Activated T-cell treated with anti-CD3 and anti-CD28 coated beads, Interleukin-2, amount 50 U/mL, for 4 hours (primary cell): ENCODE measurements around the gene KISS1. TPM values are rescaled to one million over a fixed set of nuclear protein-coding genes. Genes with fewer than 3 reads are reported as not detected.
"Not testable (repeated sequence)": the region's sequence is repeated elsewhere in the genome, so short reads cannot be mapped to it uniquely, and the experiment has no call there.

Source experiments
- ATAC-seq, 2 donors: fragments of 200-7000 bp; cut with Tn5 transposase; one replicate each; pipeline ENCODE4 v1.10.0; 2021
- DNase-seq: peaks from one replicate; pipeline ENCODE4 v3.0.0-alpha.2; 2020
- H3K27me3 Mint-ChIP-seq: one replicate; pipeline ENCODE4 v1.8.0; 2021; ENCODE audit warnings: low read depth, mixed read lengths
- H3K36me3 Mint-ChIP-seq: one replicate; pipeline ENCODE4 v1.8.0; 2022; ENCODE audit warnings: mixed read lengths; ENCODE audit not compliant: insufficient read depth
- H3K4me1 Mint-ChIP-seq: one replicate; pipeline ENCODE4 v1.8.0; 2021; ENCODE audit warnings: low read depth, mixed read lengths
- H3K4me3 Mint-ChIP-seq: one replicate; pipeline ENCODE4 v1.8.0; 2021; ENCODE audit warnings: mild to moderate bottlenecking, moderate library complexity, mixed read lengths
- H3K9me3 Mint-ChIP-seq: one replicate; pipeline ENCODE4 v1.8.0; 2021; ENCODE audit warnings: mixed read lengths
- total RNA-seq, 3 donors: library from RNA; stranded (reverse); gene quantifications; one replicate each; pipeline ENCODE4 v1.2.1, GENCODE V29; 2021

Gene KISS1, protein sequence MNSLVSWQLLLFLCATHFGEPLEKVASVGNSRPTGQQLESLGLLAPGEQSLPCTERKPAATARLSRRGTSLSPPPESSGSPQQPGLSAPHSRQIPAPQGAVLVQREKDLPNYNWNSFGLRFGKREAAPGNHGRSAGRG
- total RNA-seq, result not detected

DNA sequence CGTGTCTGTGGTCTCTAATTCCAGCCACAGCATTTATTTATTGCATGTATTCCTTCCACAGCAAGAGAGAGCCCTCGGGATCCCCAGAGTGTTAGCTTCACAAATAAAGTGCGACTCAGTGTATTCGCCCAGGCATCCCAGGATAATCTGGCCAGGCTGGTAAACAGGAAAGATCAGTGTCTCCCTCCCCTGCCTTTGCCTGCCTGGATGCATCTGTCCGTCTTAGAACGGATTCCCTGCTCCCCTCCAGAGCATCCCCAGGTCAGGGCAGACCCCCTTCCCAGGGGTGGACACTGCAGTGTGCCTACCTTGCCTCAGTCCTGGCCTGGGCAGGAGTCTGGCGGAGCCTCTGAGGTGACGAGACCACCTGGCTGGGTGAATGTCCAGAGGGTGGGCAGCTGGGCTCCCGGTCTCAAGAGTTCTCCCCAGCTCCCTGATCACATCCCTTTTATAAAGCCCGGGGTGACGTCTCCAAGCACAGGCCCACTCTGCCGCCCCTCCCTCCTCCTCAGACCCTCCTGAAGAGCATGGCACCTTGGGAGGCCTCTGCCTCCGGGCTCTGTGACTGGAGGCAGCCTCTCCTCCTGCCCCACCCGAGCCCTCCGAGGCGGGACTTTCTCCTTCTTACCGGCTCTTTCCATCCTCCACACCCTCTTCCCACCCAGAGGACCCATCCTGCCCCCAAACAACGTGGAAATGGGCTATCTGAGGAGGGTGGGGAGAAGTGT, at the start of gene KISS1:
TSS of gene KISS1 (minus strand) at position 424 of the 728 bp plus-strand sequence. CDS start 3,615 bp downstream, outside the sequence.
- DNase-seq, result no peak
- H3K9me3 Mint-ChIP-seq, result no peaks in the 10 kb centered on the region
- peaks cover 18% of the 10 kb centered on the region for H3K27me3 Mint-ChIP-seq
- ATAC-seq, result no peak
- no peak within 1 kb of the TSS for H3K4me3 Mint-ChIP-seq
- H3K4me1 Mint-ChIP-seq, result peaks cover 3% of the 10 kb centered on the region
- H3K36me3 Mint-ChIP-seq, result no peaks in the 10 kb centered on the region

DNA sequence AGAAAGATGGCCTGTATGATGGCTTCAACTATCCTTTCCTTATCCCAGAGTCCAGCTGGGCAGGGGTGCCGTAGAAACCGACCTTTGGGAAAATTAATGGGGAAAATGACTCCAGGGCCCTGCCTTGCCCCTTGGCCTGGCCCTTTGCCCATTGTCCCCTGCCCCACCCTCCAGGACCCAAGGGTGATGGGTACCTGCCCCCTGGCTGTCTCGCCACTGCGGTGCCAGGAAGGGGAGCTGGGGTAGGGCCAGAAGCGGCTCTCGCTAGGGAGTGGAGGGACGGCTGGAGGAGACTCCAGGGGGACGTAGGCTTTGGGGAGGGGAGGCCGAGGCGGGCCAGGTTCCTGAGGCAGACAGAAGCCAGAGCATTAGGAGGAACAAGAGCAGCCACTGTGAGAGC, 46.6 kb upstream of the KISS1 start:
- ATAC-seq (no peak), DNase-seq (no peak)
- no peaks in the 10 kb centered on the region for H3K36me3 Mint-ChIP-seq
- H3K27me3 Mint-ChIP-seq, result peaks cover 4% of the 10 kb centered on the region
- no peaks in the 10 kb centered on the region for H3K9me3 Mint-ChIP-seq
- H3K4me1 Mint-ChIP-seq, result no peaks in the 10 kb centered on the region
- no peak overlapping the region for H3K4me3 Mint-ChIP-seq

DNA sequence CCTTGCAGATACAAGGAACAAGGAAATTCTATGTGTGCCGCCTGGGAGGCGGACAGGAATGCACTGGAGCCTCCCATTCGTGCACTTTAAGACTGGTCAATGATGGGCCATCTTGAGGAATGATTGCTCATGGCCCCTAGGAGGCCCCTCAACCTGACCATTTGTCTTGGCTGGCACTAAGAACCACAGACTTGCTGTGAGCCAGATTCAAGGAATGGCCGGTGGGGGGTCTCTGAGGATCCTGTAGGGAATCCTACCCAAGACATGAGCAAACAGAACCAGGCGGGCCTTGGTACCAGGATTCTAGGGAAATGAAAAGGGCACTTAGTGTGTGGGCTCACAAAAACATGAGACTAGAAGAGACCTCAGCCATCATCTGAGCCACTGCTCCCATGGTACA, 45.6 kb upstream of the KISS1 start:
- Mint-ChIP-seq H3K27me3 (peaks cover 4% of the 10 kb centered on the region), H3K4me3 (no peak overlapping the region), H3K36me3 (no peaks in the 10 kb centered on the region), H3K9me3 (no peaks in the 10 kb centered on the region), H3K4me1 (no peaks in the 10 kb centered on the region)
- no peak for DNase-seq
- no peak for ATAC-seq

DNA sequence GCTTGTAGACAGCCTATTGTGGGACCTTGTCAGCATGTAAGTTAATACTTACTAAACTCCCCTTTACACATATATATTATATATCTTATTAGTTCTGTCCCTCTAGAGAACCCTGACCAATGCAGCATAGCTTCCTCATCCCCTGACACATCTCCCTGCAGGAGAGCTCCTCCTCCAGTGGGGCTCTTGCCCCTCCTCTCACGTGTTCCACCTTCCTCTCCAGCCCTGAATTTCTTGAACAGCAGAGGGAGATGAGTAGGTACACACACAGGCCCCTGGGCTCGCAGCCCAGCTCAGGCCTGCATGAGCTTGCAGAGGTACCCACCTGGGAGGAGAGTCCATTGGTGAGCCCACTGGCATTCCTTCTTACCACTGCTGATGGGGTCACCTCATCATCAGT, 44.8 kb upstream of the KISS1 start:
- ATAC-seq, result no peak
- Mint-ChIP-seq H3K4me1 (no peaks in the 10 kb centered on the region), H3K9me3 (no peaks in the 10 kb centered on the region), H3K4me3 (no peak overlapping the region), H3K27me3 (peaks cover 4% of the 10 kb centered on the region), H3K36me3 (no peaks in the 10 kb centered on the region)
- no peak for DNase-seq

DNA sequence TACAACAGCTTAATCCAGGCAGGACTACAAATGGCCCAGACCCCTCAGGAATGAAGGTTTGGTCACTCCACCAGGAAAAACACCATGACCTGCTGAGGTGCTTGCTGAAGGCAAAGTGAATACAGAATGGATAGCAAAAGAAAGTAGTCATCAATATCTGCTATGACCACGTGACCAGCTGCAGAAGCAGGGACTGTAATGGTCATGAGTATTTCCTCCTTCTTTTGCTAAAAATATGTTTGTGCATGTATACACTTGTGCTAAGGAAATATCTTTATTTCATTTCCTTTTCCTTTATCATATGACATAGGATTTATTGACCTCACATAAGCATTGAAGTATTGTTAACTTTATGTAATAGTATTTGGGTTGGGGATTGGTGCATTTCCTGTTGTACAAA, 43.9 kb upstream of the KISS1 start:
- no peak for ATAC-seq
- Mint-ChIP-seq H3K4me1 (no peaks in the 10 kb centered on the region), H3K27me3 (peaks cover 4% of the 10 kb centered on the region), H3K4me3 (no peak overlapping the region), H3K36me3 (no peaks in the 10 kb centered on the region), H3K9me3 (no peaks in the 10 kb centered on the region)
- no peak for DNase-seq

DNA sequence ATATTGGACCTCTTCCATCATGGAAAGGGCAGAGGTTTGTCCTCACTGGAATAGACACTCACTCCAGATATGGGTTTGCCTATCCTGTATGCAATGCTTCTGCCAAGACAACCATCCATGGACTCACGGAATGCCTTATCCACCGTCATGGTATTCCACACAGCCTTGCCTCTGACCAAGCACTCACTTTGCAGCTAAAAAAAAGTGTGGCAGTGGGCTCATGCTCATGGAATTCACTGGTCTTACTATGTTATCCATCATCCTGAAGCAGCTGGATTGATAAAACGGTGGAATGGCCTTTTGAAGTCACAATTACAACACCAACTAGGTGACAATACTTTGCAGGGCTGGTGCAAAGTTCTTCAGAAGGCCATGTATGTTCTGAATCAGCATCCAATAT, 43.1 kb upstream of the KISS1 start:
- not testable (repeated sequence) for H3K27me3 Mint-ChIP-seq

DNA sequence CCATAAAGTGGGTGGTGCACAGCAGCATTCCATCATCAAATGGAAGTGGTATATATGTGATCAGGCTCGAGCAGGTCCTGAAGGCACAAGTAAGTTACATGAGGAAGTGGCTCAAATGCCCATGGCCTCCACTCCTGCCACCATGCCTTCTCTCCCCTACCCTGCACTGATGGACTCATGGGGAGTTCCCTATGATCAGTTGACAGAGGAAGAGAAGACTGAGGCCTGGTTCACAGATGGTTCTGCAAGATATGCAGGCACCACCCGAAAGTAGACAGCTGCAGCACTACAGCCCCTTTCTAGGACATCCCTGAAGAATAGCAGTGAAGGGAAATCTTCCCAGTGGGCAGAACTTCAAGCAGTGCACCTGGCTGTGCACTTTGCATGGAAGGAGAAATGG, 42.2 kb upstream of the KISS1 start:
- H3K4me3 Mint-ChIP-seq, H3K36me3 Mint-ChIP-seq, H3K4me1 Mint-ChIP-seq, H3K27me3 Mint-ChIP-seq, H3K9me3 Mint-ChIP-seq, ATAC-seq, DNase-seq: not testable (repeated sequence)

More for the DNA sequence above, 43.1 kb upstream of the KISS1 start:
- H3K36me3 Mint-ChIP-seq, ATAC-seq, H3K4me1 Mint-ChIP-seq, H3K9me3 Mint-ChIP-seq, H3K4me3 Mint-ChIP-seq, DNase-seq: not testable (repeated sequence)

DNA sequence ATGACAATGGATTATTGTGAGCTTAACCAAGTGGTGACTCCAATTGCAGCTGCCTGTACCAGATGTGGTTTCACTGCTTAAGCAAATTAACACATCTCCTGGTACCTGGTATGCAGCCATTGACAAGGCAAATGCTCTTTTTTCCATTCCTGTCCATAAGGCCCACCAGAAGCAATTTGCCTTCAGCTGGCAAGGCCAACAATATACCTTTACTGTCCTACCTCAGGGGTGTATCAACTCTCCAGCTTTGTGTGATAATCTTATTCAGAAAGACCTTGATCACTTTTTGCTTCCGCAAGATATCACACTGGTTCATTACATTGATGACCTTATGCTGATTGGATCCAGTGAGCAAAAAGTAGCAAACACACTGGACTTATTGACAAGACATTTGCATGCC, 41.2 kb upstream of the KISS1 start:
- H3K27me3 Mint-ChIP-seq, H3K36me3 Mint-ChIP-seq, H3K4me1 Mint-ChIP-seq, ATAC-seq, H3K4me3 Mint-ChIP-seq, DNase-seq, H3K9me3 Mint-ChIP-seq: not testable (repeated sequence)

DNA sequence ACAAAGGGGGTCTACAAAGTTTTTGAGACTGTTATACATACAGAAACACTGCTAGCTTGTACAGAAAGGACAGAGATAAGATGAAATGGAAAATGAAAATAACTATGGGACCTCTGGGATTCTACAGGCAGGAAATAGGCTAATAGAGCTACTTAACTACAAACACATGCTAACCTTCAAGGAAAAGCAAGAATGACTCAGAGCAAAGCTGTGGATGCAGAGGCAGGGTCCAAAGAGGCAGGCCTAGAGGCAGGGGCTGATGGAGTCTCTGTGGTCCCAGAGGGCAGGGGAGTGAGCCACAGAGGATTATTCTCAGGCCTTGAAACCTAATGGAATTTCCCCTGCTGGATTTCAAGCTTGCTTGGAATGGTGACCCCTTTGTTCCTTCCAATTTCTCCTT, 36.2 kb upstream of the KISS1 start:
- ATAC-seq (no peak), DNase-seq (no peak)
- H3K4me3 Mint-ChIP-seq, result no peak overlapping the region
- H3K9me3 Mint-ChIP-seq, result no peaks in the 10 kb centered on the region
- H3K36me3 Mint-ChIP-seq, result no peaks in the 10 kb centered on the region
- H3K27me3 Mint-ChIP-seq, result no peaks in the 10 kb centered on the region
- no peaks in the 10 kb centered on the region for H3K4me1 Mint-ChIP-seq

DNA sequence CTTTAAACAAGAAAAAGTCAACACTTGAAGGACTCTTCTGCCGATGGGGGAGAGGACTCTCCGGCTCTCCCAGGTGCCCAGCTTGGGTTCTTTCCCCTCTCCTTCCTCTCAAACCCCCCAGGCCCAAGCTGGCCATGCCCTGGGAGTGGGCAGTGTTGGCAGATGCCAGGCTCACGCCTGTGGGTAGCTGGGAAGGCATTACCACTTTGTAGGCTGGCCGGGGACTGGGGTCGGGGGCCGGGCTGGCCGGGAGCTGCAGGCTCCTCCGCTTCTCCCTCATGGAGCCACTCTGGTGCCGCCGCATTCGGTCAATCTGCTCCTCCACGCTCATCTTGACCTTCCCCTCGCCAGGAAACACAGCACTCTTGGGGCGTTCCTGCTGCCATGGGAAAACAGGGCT, 33.9 kb upstream of the KISS1 start:
- DNase-seq (no peak), ATAC-seq (no peak)
- H3K4me3 Mint-ChIP-seq, result no peak overlapping the region
- no peaks in the 10 kb centered on the region for H3K9me3 Mint-ChIP-seq
- no peaks in the 10 kb centered on the region for H3K4me1 Mint-ChIP-seq
- no peaks in the 10 kb centered on the region for H3K36me3 Mint-ChIP-seq
- H3K27me3 Mint-ChIP-seq, result no peaks in the 10 kb centered on the region

DNA sequence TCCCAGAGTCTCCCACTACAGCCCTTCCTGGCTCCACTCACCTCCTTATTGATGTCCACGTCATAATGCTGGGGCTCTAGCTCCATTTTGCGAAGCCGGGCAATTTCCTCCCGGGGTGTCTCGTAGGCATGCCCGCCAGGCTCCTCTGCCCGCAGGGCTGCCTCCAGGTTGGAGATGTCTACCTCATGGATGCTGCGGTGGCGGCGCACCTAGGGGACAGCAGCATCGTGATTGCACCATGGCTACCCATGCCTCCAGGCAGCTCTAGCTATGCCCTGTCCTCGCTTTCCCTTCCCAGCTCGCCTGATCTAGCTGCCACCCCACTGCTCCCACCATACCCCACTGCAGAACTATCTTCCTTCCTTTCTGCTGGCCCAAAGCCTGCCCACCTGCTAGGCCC, 32.6 kb upstream of the KISS1 start:
- H3K4me1 Mint-ChIP-seq, result no peaks in the 10 kb centered on the region
- DNase-seq, result no peak

DNA sequence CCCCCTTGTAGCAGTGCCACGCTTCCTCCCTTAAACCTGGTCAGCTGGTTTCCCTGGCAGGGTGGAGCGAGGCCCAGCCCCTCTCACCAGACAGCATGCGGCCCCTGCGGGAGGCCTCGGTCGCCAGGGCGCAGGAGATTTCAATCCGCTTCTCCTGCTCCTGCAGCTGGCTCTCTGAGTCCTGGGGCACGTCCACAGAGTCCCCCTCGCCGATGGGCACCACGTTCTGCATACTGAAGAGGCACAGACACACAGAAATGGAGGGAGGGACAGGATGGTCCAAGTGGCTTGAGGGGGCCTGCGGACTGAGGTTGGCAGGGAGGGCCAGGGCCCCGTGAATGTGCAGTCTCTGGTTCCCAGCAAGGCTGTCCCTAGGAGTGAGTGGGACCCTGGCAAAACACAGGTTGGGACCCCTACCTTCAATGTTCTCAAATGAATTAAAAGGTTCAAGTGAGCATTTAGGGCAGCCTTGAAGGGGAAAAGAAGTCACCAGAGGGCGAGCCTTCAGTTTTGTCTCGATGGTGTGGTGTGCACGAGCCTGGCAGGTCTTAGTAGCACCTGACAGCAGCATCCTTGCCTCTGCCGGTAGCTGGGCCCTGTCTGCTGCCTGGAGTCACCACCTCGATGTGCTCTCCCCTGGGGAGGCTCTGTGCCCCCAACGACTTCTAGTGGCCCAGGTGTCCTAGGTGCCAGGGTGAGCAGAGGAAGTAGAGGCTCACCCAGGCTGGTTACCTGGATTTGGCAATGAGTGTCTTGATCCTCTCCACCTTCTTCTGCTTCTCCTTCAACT, 31.9 kb upstream of the KISS1 start:
- H3K4me3 Mint-ChIP-seq, result no peak overlapping the region
- no peaks in the 10 kb centered on the region for H3K9me3 Mint-ChIP-seq
- no peaks in the 10 kb centered on the region for H3K27me3 Mint-ChIP-seq
- DNase-seq (no peak), ATAC-seq (no peak)
- no peaks in the 10 kb centered on the region for H3K36me3 Mint-ChIP-seq
- H3K4me1 Mint-ChIP-seq, result no peaks in the 10 kb centered on the region

More for the DNA sequence above, 32.6 kb upstream of the KISS1 start:
- ATAC-seq, result no peak
- H3K4me3 Mint-ChIP-seq, result no peak overlapping the region
- H3K9me3 Mint-ChIP-seq, result no peaks in the 10 kb centered on the region
- no peaks in the 10 kb centered on the region for H3K36me3 Mint-ChIP-seq
- H3K27me3 Mint-ChIP-seq, result no peaks in the 10 kb centered on the region

DNA sequence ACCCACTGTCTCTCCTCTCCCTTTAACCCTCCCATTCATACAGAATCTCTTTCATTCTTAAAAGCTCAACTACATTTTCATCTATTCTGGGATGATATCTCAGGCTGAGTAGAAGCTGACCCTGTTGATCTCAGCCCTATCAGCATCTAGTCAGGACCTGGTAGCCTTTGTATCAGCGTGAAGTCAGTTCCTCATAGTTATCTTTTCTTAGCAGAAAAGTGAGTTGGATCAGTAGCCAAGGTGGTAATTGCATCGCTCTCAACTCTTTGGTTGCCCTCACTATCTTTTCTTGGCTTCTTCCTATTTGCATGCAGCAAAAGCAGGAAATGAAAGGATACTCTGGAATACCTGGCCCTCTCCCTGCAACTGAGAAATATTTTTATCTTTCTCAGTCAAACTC, 31.1 kb upstream of the KISS1 start:
- no peaks in the 10 kb centered on the region for H3K4me1 Mint-ChIP-seq
- H3K27me3 Mint-ChIP-seq, result no peaks in the 10 kb centered on the region

DNA sequence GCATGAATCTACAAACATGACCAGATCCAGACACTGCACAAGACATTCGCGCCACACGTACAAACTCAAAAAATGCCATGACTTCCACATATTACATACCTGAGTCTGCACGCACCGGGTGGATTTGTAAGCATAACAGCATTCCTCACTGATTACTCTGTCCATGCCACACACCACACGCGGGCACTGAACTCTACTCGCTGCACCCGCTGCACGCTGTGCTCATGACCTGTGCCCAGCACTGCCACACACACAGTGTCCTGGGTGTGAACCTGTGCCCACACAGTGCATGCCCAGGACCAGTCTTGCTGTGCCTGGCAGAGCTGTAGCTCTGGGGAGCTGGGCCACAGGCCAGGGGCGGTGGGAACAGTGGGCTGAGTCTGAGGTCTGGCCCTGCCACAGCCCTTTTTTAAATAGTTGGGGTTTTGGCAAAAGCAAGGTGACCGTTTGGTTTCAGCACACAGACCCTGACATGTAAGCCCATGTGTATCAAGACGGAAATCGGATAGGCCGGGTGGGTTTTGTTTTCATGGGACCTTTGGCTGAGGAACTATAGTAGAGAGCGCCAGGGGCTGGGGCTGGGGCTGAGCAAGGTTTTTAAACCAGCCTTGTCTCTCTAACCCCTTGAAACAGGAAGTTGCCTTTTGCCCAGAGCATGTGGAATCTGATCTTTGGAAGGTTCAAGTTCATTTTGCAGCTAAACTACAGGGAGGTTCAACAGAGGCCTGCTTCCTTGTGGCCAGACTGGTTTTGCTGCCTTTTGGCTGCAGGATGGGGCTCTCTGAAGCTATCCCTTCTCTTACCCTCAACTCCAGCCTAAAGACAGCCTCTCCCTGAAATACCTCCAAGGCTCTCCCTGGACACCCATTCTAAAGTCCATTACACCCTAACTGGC, 29.8 kb upstream of the KISS1 start:
- H3K36me3 Mint-ChIP-seq, result no peaks in the 10 kb centered on the region
- no peak for DNase-seq
- H3K27me3 Mint-ChIP-seq, result no peaks in the 10 kb centered on the region
- no peak overlapping the region for H3K4me3 Mint-ChIP-seq
- no peaks in the 10 kb centered on the region for H3K9me3 Mint-ChIP-seq
- ATAC-seq, result no peak
- H3K4me1 Mint-ChIP-seq, result no peaks in the 10 kb centered on the region

More for the DNA sequence above, 31.1 kb upstream of the KISS1 start:
- no peaks in the 10 kb centered on the region for H3K36me3 Mint-ChIP-seq
- no peaks in the 10 kb centered on the region for H3K9me3 Mint-ChIP-seq
- H3K4me3 Mint-ChIP-seq, result no peak overlapping the region
- DNase-seq (no peak), ATAC-seq (no peak)
